Spinal cord (tissue), 10 donors: ENCODE results near the gene PBX2. TPM values are rescaled to one million over a fixed set of nuclear protein-coding genes. Genes with fewer than 3 reads are reported as not detected.

ENCODE experiments used
- DNase-seq, 6 donors: peaks; one replicate each; pipeline versions ENCODE4 v3.0.0 to v3.0.0-alpha.2; 2013 to 2015; ENCODE audit warnings: low spot score in 6 of 6, low read depth in 4 of 6
- H3K27ac ChIP-seq: one replicate; pipeline ENCODE4 v1.5.1; 2013; ENCODE audit warnings: low read depth, low read length, control low read depth
- H3K27me3 ChIP-seq: one replicate; pipeline ENCODE4 v1.6.1; 2013; ENCODE audit warnings: low read length; ENCODE audit not compliant: control insufficient read depth, insufficient read depth
- H3K36me3 ChIP-seq: one replicate; pipeline ENCODE4 v1.6.1; 2013; ENCODE audit warnings: low read length; ENCODE audit not compliant: control insufficient read depth, insufficient read depth
- H3K4me1 ChIP-seq: one replicate; pipeline ENCODE4 v1.6.1; 2013; ENCODE audit warnings: low read length; ENCODE audit not compliant: control insufficient read depth, insufficient read depth
- H3K4me3 ChIP-seq: one replicate; pipeline ENCODE4 v1.5.1; 2013; ENCODE audit warnings: low read depth, low read length, control low read depth
- H3K9me3 ChIP-seq: one replicate; pipeline ENCODE4 v1.6.1; 2013; ENCODE audit warnings: low read length; ENCODE audit not compliant: control insufficient read depth, insufficient read depth
- WGBS: methylation state at CpG from one replicate; pipeline ENCODE4 v1.1.5; 2013; ENCODE audit warnings: missing lambda C conversion rate; ENCODE audit not compliant: insufficient coverage; 5-methylcytosine and 5-hydroxymethylcytosine counted together
- long read RNA-seq, 4 donors: transcript quantifications; one replicate each; lab custom pipeline, GENCODE V29; 2026
- polyA plus RNA-seq, 2 donors: library from polyadenylated mRNA; unstranded; fragments of 120-200 nt; gene quantifications; one replicate each; pipeline ENCODE4 v1.2.1, GENCODE V29; 2013; ENCODE audit not compliant: insufficient read length in 2 of 2
- total RNA-seq, 2 donors: library from RNA; depleted of rRNA in 1 of 2; stranded (reverse); fragments of 120-200 nt in 1 of 2; fragments of >200 nt in 1 of 2; gene quantifications; one replicate each; pipeline versions ENCODE4 v1.2.3 to v1.2.4, GENCODE V29; 2013 to 2014
- donor health status: healthy.

Gene PBX2
- total RNA-seq (10 to 100 TPM; 32.6 to 39.2 TPM), polyA plus RNA-seq (10 to 100 TPM; 79.4 to 94.3 TPM)
- long read RNA-seq, donor 1, transcript PBX2-201 (9 exons, 3,205 nt) = major isoform, 5 of 14 reads
- long read RNA-seq, donor 1, partial matches to known transcripts = 7 of 14 reads
- long read RNA-seq, donor 1, other reads (novel, unspliced or antisense) = 0 of 14 reads
- long read RNA-seq, donor 2, partial matches to known transcripts = 0 of 5 reads
- long read RNA-seq, donor 2, other reads (novel, unspliced or antisense) = 0 of 5 reads
- long read RNA-seq, donor 3, partial matches to known transcripts = 0 of 5 reads
- long read RNA-seq, donor 3, other reads (novel, unspliced or antisense) = 0 of 5 reads
- long read RNA-seq, donor 4, transcript PBX2-201 (9 exons, 3,205 nt) = major isoform, 18 of 36 reads
- long read RNA-seq, donor 4, partial matches to known transcripts = 12 of 36 reads
- long read RNA-seq, donor 4, other reads (novel, unspliced or antisense) = 0 of 36 reads

DNA sequence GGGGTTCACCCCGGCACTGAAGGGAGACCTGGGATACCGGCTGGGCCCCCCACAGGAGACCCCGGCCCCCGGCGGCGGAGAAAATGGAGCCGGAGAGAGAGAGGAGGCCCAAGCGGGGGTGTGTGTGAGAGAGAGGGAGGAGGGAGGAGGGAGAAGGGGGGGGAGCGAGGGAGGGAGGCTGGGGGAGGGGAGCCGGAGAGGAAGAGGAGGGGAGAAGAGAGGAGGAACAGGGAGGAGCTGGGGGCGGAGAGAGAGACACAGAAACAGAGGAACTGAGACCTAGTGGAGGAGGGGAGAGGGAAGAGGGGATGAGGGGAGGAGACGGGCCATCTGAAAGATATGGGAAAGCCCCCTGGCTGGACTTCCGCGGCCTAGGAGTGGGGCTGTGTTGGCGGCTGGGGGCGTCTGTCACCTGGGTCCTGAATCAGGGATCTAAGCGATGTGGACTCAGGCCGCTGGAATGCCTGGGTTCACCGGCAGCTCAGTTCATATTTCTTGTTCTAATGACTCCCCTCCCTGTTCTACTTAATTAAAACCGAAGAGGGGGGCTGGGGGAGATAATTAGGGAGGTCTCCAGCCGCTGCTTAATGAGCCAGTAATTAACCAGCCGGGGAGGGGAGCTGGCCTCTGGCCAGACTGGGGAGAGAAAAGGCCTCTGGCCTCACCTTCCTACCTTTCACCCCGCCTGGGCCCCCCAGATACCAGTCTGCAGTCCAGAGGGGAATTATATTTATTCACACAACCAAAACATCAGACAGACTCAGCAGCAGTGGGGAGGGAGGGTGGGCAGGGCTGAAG is at the start of gene PBX2:
TSS of gene PBX2 (minus strand) at position 149 of the 798 bp plus-strand sequence. CDS start 287 bp downstream, outside the sequence.
- H3K27ac ChIP-seq = peak within 1 kb of the TSS; percentile 94
- DNase-seq = peak in 5 of 6 donors; percentile 78 to 98 (median 86)
- peaks cover 28% of the 10 kb centered on the region for H3K36me3 ChIP-seq
- H3K9me3 ChIP-seq = no peaks in the 10 kb centered on the region
- H3K4me1 ChIP-seq = peaks cover 59% of the 10 kb centered on the region
- no peaks in the 10 kb centered on the region for H3K27me3 ChIP-seq
- peak within 1 kb of the TSS; percentile 77 for H3K4me3 ChIP-seq
- 0% methylated on average over 9 of the region's 23 CpGs for WGBS

GRCh38 chr6:32239462-32239861 is 49.5 kb upstream of the PBX2 start:
- H3K4me1 ChIP-seq = peaks cover 3% of the 10 kb centered on the region
- no peaks in the 10 kb centered on the region for H3K36me3 ChIP-seq
- no peak for DNase-seq
- no peak overlapping the region for H3K27ac ChIP-seq
- no peak overlapping the region for H3K4me3 ChIP-seq
- H3K9me3 ChIP-seq = no peaks in the 10 kb centered on the region
- H3K27me3 ChIP-seq = no peaks in the 10 kb centered on the region
- no CpG with 5 or more reads among the region's 2 CpGs for WGBS

DNA sequence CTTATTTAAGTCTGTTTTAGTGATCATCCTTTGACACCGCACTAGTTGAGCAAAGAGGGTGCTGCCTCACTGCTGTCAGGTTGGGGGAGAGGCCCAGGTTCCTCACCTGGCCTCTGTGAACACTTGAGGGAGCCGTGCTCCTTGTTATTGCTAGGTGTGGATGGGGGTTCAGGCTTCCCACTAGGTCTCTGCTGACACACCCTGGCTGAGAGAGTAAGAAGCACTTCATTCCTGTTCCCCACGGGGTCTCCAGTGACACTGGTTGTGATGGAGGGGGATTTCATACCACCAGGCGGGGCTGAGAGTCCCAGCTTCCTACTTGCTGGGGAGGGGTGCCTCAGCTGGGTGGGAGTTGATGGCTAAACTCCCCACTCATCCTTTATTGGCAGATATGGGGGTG is 44.9 kb upstream of the PBX2 start:
- Histone ChIP-seq H3K4me1 (no peaks in the 10 kb centered on the region), H3K27me3 (no peaks in the 10 kb centered on the region), H3K4me3 (no peak overlapping the region), H3K36me3 (no peaks in the 10 kb centered on the region), H3K27ac (no peak overlapping the region), H3K9me3 (no peaks in the 10 kb centered on the region)
- DNase-seq = no peak
- 80% methylated on average over 3 of the region's 4 CpGs for WGBS

GRCh38 chr6:32226434-32226833 is 36.4 kb upstream of the PBX2 start:
- no peak for DNase-seq
- Histone ChIP-seq H3K9me3 (no peaks in the 10 kb centered on the region), H3K4me3 (no peak overlapping the region), H3K4me1 (no peaks in the 10 kb centered on the region), H3K27me3 (no peaks in the 10 kb centered on the region), H3K36me3 (no peaks in the 10 kb centered on the region), H3K27ac (no peak overlapping the region)
- 95% methylated on average over 5 of the region's 7 CpGs for WGBS

GRCh38 chr6:32224696-32225095 is 34.7 kb upstream of the PBX2 start:
- no peaks in the 10 kb centered on the region for H3K4me1 ChIP-seq
- H3K9me3 ChIP-seq = no peaks in the 10 kb centered on the region
- no peaks in the 10 kb centered on the region for H3K36me3 ChIP-seq
- 91% methylated on average over 1 of the region's 2 CpGs for WGBS
- H3K27ac ChIP-seq = no peak overlapping the region
- H3K4me3 ChIP-seq = no peak overlapping the region
- no peak for DNase-seq
- no peaks in the 10 kb centered on the region for H3K27me3 ChIP-seq

GRCh38 chr6:32223258-32224235 is 33.5 kb upstream of the PBX2 start, which contains the start of gene NOTCH4:
NOTCH4 (minus strand) TSS chr6:32224067; CDS start chr6:32223928, 139 bp downstream.
- H3K27me3 ChIP-seq = no peaks in the 10 kb centered on the region
- H3K27ac ChIP-seq = no peak within 1 kb of the TSS
- H3K4me3 ChIP-seq = no peak within 1 kb of the TSS
- H3K9me3 ChIP-seq = no peaks in the 10 kb centered on the region
- DNase-seq = no peak
- H3K4me1 ChIP-seq = no peaks in the 10 kb centered on the region
- H3K36me3 ChIP-seq = no peaks in the 10 kb centered on the region
- WGBS = 68% methylated on average over 13 of the region's 20 CpGs

GRCh38 chr6:32222333-32223230 is 32.6 kb upstream of the PBX2 start:
- Histone ChIP-seq H3K4me1 (no peaks in the 10 kb centered on the region), H3K4me3 (no peak overlapping the region), H3K9me3 (no peaks in the 10 kb centered on the region), H3K27me3 (no peaks in the 10 kb centered on the region), H3K36me3 (no peaks in the 10 kb centered on the region), H3K27ac (no peak overlapping the region)
- 95% methylated on average over 8 of the region's 8 CpGs for whole genome bisulfite sequencing
- no peak for DNase-seq

- Histone ChIP-seq H3K27ac (no peak overlapping the region), H3K27me3 (no peaks in the 10 kb centered on the region), H3K4me3 (no peak overlapping the region), H3K4me1 (no peaks in the 10 kb centered on the region), H3K9me3 (no peaks in the 10 kb centered on the region), H3K36me3 (no peaks in the 10 kb centered on the region)
- WGBS = 77% methylated on average over 3 of the region's 4 CpGs
- DNase-seq = no peak
Measured at GRCh38 chr6:32220021-32220420, 30.0 kb upstream of the PBX2 start.
